Testis (tissue), 3 donors: ENCODE results near the gene RPP25L. TPM values are rescaled to one million over a fixed set of nuclear protein-coding genes. Genes with fewer than 3 reads are reported as not detected.

ENCODE experiments used
- DNase-seq: peaks from one replicate; pipeline ENCODE4 v3.0.0-alpha.2; 2019
- H3K27ac ChIP-seq, 2 donors: fragments of 200-600 bp; sonication (generic); one replicate each; pipeline ENCODE4 v1.5.1; 2019
- H3K27me3 ChIP-seq: fragments of 200-600 bp; sonication (generic); one replicate; pipeline ENCODE4 v1.5.1; 2019
- H3K36me3 ChIP-seq: fragments of 200-600 bp; sonication (generic); one replicate; pipeline ENCODE4 v1.5.1; 2017; ENCODE audit warnings: low read depth; ENCODE audit errors: missing control alignments
- H3K4me1 ChIP-seq: fragments of 200-600 bp; sonication (generic); one replicate; pipeline ENCODE4 v1.5.1; 2019
- H3K4me3 ChIP-seq, 2 donors: fragments of 200-600 bp; sonication (generic); one replicate each; pipeline ENCODE4 v1.5.1; 2017 to 2019
- H3K9me3 ChIP-seq: fragments of 200-600 bp; sonication (generic); one replicate; pipeline ENCODE4 v1.5.1; 2017
- CTCF ChIP-seq, 3 experiments: fragments of 450-650 bp in 2 of 3; fragments of 200-600 bp in 1 of 3; sonication (generic) in 1 of 3; IDR thresholded peaks; one replicate each; pipeline ENCODE4 v1.5.1; 2016 to 2019; ENCODE audit warnings: antibody characterized with exemption in 3 of 3, mild to moderate bottlenecking in 2 of 3, moderate library complexity in 1 of 3
- POLR2A ChIP-seq: fragments of 450-650 bp; IDR thresholded peaks from one replicate; pipeline ENCODE4 v1.6.1; 2017; ENCODE audit warnings: antibody characterized with exemption, mild to moderate bottlenecking, moderate library complexity
- WGBS, 2 donors: methylation state at CpG; one replicate each; pipeline ENCODE4 v1.1.5; 2018; 5-methylcytosine and 5-hydroxymethylcytosine counted together
- intact Hi-C: fragments of 100-400 bp; cut with DNase I; formaldehyde crosslinking; loops from one replicate; pipeline ENCODE4 v1.15.1; 2023; ENCODE audit warnings: low total_unique reads
- polyA plus RNA-seq: library from polyadenylated mRNA; stranded (reverse); fragments of 350-450 nt; fragmentation: Illumina TruSeq; extraction: RNeasy Lipid Tissue Mini Kit (QIAGEN cat#74804); gene quantifications from one replicate; pipeline ENCODE4 v1.2.3, GENCODE V29; 2014; ENCODE audit warnings: low read depth, low replicate concordance; ENCODE audit not compliant: insufficient read depth
- total RNA-seq, 2 donors: library from RNA; depleted of rRNA; stranded (reverse); fragments of >200 nt; gene quantifications; one replicate each; pipeline ENCODE4 v1.2.3, GENCODE V29; 2016

Gene RPP25L
- total and polyA plus RNA-seq, 3 donors from 2014 or later: 23.5 to 26.8 (median 25.1) TPM

- no peak for DNase-seq
- Histone ChIP-seq H3K9me3 (no peaks in the 10 kb centered on the region), H3K27ac (no peak overlapping the region), H3K27me3 (no peaks in the 10 kb centered on the region), H3K4me3 (no peak overlapping the region), H3K36me3 (no peaks in the 10 kb centered on the region), H3K4me1 (peaks cover 6% of the 10 kb centered on the region)
- TF ChIP-seq POLR2A (no peak), CTCF (IDR thresholded peaks at IDR 0.05) (no peak)
- WGBS, 2 donors: 71 to 81% methylated on average over 2 of the region's 2 CpGs
- intact Hi-C loops: no loop called here
These were observed 24.6 kb downstream of the RPP25L start for GRCh38 chr9:34587271-34587670.

GRCh38 chr9:34585946-34586669 is 25.8 kb downstream of the RPP25L start:
- Histone ChIP-seq H3K9me3 (no peaks in the 10 kb centered on the region), H3K36me3 (no peaks in the 10 kb centered on the region), H3K4me3 (no peak overlapping the region), H3K27ac (no peak overlapping the region), H3K27me3 (no peaks in the 10 kb centered on the region), H3K4me1 (peaks cover 5% of the 10 kb centered on the region)
- no peak for DNase-seq
- TF ChIP-seq POLR2A (no peak), CTCF (IDR thresholded peaks at IDR 0.05) (no peak)
- intact Hi-C loops: no loop called here
- 77 to 85% methylated on average over 5 to 10 of the region's 11 CpGs for WGBS, 2 donors

- H3K9me3 ChIP-seq: no peaks in the 10 kb centered on the region
- TF ChIP-seq POLR2A: no peak
- no peak for TF ChIP-seq CTCF (IDR thresholded peaks at IDR 0.05)
- intact Hi-C loops: no loop called here
- 77 to 96% methylated on average over 4 to 5 of the region's 5 CpGs for WGBS, 2 donors
- H3K36me3 ChIP-seq: no peaks in the 10 kb centered on the region
- no peak overlapping the region for H3K27ac ChIP-seq
- no peaks in the 10 kb centered on the region for H3K27me3 ChIP-seq
- no peaks in the 10 kb centered on the region for H3K4me1 ChIP-seq
- no peak for DNase-seq
- H3K4me3 ChIP-seq: no peak overlapping the region
These were observed 26.9 kb downstream of the RPP25L start for GRCh38 chr9:34584970-34585369.

GRCh38 chr9:34582787-34583186 is 29.1 kb downstream of the RPP25L start:
- Histone ChIP-seq H3K36me3 (no peaks in the 10 kb centered on the region), H3K4me3 (no peak overlapping the region), H3K9me3 (no peaks in the 10 kb centered on the region), H3K4me1 (no peaks in the 10 kb centered on the region), H3K27ac (no peak overlapping the region), H3K27me3 (no peaks in the 10 kb centered on the region)
- no peak for DNase-seq
- 77% methylated on average over 5 of the region's 5 CpGs for WGBS, 2 donors
- TF ChIP-seq CTCF (IDR thresholded peaks at IDR 0.05) (no peak), POLR2A (no peak)
- intact Hi-C loops: no loop called here

- H3K27ac ChIP-seq: no peak overlapping the region
- DNase-seq: no peak
- no peaks in the 10 kb centered on the region for H3K27me3 ChIP-seq
- H3K4me3 ChIP-seq: no peak overlapping the region
- WGBS, 2 donors: 77 to 82% methylated on average over 3 of the region's 3 CpGs
- H3K4me1 ChIP-seq: peaks cover 9% of the 10 kb centered on the region
- TF ChIP-seq CTCF (IDR thresholded peaks at IDR 0.05): no peak
- TF ChIP-seq POLR2A: no peak
- no peaks in the 10 kb centered on the region for H3K36me3 ChIP-seq
- no peaks in the 10 kb centered on the region for H3K9me3 ChIP-seq
- intact Hi-C loops: no loop called here
These were observed 30.6 kb downstream of the RPP25L start for GRCh38 chr9:34581318-34581717.
